H1 (cell line): ENCODE measurements around the gene KRTAP20-1. TPM values are rescaled to one million over a fixed set of nuclear protein-coding genes. Genes with fewer than 3 reads are reported as not detected.

ENCODE experiments used
- ATF2 ChIP-seq: IDR thresholded peaks from 2 replicates; pipeline ENCODE4 v1.6.1; 2012; ENCODE audit warnings: low read length, inconsistent platforms
- EZH2 ChIP-seq: fragments of 200-600 bp; sonication (generic); IDR thresholded peaks from 2 replicates; pipeline ENCODE4 v1.7.1; 2012; ENCODE audit warnings: low read depth, mild to moderate bottlenecking, moderate library complexity, low read length, inconsistent platforms; ENCODE audit not compliant: severe bottlenecking
- HDAC2 ChIP-seq, 2 experiments: fragments of 300-600 bp in 1 of 2; sonication (generic) in 1 of 2; IDR thresholded peaks; 2 replicates each; pipeline ENCODE4 v1.6.1; 2011 to 2012; ENCODE audit warnings: low read depth in 2 of 2, low read length in 2 of 2, mild to moderate bottlenecking in 2 of 2, moderate library complexity in 2 of 2, borderline replicate concordance in 1 of 2, inconsistent platforms in 1 of 2
- NRF1 ChIP-seq: IDR thresholded peaks from 2 replicates; pipeline ENCODE4 v1.6.1; 2011; ENCODE audit warnings: mild to moderate bottlenecking, low read depth, low read length, improper control_type of control experiment
- TAF7 ChIP-seq: optimal IDR thresholded peaks from 2 replicates; pipeline ENCODE3; 2011; ENCODE audit warnings: low read depth, mild to moderate bottlenecking, inconsistent platforms, low read length, moderate library complexity, borderline replicate concordance
- polyA plus RNA-seq, 7 experiments: library from polyadenylated mRNA; depleted of rRNA in 3 of 7; stranded (reverse) in 5 of 7; unstranded in 2 of 7; fragments of >200 nt in 5 of 7; fragments of 200-250 nt in 2 of 7; gene quantifications; 1 replicate in 5 of 7; 2 replicates in 1 of 7; 4 replicates in 1 of 7; pipeline versions ENCODE4 v1.2.1 to v1.2.3, GENCODE V29; 2011 to 2013; ENCODE audit warnings: missing spikeins in 2 of 7, mixed read lengths in 2 of 7
- total RNA-seq: library from RNA; stranded (reverse); fragmentation: NEBNext Ultra II Directional; extraction: Animal tissue kit (Norgen Biotek cat#: 25700); gene quantifications from 2 replicates; pipeline ENCODE4 v1.2.1, GENCODE V29; 2021
- TF ChIP-seq, protein P1 (sequence below): fragments of 300-600 bp; sonication (generic); IDR thresholded peaks from 2 replicates; pipeline ENCODE4 v1.7.1; 2012; ENCODE audit warnings: low read length, moderate library complexity, mild to moderate bottlenecking, inconsistent platforms; ENCODE audit not compliant: insufficient replicate concordance

KRTAP20-1 gene
- total and polyA plus RNA-seq, 2 of the 8 experiments (the other 6 are each of a cell fraction or from before 2014, with no cell fraction given), result not detected

DNA sequence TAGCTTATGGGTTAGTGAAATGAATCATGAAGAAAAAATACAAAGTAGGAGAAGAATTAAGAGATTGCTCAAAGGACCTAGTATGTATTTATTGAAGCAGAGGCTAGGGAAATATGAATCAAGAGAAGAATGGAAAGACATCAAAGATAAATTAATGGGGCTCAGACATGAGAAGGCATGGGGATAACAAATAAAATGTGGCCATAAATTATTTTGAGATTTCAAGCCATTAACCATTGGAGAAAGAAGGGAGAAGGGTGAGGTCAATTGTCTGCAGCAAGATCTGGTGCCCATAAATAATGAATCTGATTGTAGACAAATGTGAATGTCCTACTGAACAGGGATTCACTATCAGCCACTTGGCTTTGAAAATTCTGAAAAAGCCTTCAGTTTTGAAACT is 36.7 kb downstream of the KRTAP20-1 start (continued):
- TF ChIP-seq, protein P1, sequence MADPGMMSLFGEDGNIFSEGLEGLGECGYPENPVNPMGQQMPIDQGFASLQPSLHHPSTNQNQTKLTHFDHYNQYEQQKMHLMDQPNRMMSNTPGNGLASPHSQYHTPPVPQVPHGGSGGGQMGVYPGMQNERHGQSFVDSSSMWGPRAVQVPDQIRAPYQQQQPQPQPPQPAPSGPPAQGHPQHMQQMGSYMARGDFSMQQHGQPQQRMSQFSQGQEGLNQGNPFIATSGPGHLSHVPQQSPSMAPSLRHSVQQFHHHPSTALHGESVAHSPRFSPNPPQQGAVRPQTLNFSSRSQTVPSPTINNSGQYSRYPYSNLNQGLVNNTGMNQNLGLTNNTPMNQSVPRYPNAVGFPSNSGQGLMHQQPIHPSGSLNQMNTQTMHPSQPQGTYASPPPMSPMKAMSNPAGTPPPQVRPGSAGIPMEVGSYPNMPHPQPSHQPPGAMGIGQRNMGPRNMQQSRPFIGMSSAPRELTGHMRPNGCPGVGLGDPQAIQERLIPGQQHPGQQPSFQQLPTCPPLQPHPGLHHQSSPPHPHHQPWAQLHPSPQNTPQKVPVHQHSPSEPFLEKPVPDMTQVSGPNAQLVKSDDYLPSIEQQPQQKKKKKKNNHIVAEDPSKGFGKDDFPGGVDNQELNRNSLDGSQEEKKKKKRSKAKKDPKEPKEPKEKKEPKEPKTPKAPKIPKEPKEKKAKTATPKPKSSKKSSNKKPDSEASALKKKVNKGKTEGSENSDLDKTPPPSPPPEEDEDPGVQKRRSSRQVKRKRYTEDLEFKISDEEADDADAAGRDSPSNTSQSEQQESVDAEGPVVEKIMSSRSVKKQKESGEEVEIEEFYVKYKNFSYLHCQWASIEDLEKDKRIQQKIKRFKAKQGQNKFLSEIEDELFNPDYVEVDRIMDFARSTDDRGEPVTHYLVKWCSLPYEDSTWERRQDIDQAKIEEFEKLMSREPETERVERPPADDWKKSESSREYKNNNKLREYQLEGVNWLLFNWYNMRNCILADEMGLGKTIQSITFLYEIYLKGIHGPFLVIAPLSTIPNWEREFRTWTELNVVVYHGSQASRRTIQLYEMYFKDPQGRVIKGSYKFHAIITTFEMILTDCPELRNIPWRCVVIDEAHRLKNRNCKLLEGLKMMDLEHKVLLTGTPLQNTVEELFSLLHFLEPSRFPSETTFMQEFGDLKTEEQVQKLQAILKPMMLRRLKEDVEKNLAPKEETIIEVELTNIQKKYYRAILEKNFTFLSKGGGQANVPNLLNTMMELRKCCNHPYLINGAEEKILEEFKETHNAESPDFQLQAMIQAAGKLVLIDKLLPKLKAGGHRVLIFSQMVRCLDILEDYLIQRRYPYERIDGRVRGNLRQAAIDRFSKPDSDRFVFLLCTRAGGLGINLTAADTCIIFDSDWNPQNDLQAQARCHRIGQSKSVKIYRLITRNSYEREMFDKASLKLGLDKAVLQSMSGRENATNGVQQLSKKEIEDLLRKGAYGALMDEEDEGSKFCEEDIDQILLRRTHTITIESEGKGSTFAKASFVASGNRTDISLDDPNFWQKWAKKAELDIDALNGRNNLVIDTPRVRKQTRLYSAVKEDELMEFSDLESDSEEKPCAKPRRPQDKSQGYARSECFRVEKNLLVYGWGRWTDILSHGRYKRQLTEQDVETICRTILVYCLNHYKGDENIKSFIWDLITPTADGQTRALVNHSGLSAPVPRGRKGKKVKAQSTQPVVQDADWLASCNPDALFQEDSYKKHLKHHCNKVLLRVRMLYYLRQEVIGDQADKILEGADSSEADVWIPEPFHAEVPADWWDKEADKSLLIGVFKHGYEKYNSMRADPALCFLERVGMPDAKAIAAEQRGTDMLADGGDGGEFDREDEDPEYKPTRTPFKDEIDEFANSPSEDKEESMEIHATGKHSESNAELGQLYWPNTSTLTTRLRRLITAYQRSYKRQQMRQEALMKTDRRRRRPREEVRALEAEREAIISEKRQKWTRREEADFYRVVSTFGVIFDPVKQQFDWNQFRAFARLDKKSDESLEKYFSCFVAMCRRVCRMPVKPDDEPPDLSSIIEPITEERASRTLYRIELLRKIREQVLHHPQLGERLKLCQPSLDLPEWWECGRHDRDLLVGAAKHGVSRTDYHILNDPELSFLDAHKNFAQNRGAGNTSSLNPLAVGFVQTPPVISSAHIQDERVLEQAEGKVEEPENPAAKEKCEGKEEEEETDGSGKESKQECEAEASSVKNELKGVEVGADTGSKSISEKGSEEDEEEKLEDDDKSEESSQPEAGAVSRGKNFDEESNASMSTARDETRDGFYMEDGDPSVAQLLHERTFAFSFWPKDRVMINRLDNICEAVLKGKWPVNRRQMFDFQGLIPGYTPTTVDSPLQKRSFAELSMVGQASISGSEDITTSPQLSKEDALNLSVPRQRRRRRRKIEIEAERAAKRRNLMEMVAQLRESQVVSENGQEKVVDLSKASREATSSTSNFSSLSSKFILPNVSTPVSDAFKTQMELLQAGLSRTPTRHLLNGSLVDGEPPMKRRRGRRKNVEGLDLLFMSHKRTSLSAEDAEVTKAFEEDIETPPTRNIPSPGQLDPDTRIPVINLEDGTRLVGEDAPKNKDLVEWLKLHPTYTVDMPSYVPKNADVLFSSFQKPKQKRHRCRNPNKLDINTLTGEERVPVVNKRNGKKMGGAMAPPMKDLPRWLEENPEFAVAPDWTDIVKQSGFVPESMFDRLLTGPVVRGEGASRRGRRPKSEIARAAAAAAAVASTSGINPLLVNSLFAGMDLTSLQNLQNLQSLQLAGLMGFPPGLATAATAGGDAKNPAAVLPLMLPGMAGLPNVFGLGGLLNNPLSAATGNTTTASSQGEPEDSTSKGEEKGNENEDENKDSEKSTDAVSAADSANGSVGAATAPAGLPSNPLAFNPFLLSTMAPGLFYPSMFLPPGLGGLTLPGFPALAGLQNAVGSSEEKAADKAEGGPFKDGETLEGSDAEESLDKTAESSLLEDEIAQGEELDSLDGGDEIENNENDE, result no peak
- TF ChIP-seq NRF1, result no peak
- no peak for TF ChIP-seq HDAC2 (IDR thresholded peaks at IDR 0.05; ENCODE audit: borderline replicate concordance in 1 of 2, low read depth in 2 of 2, low read length in 2 of 2)
- TF ChIP-seq TAF7, result no peak
- TF ChIP-seq ATF2, result no peak
- no peak for TF ChIP-seq EZH2
